Transverse colon (tissue), 4 donors: ENCODE measurements around the gene F11R. TPM values are rescaled to one million over a fixed set of nuclear protein-coding genes. Genes with fewer than 3 reads are reported as not detected.
A peak's percentile ranks its signal among the peaks of the same experiment; 100 is the strongest.

Experiments
- DNase-seq: peaks from one replicate; pipeline ENCODE4 v3.0.0-alpha.2; 2019
- H3K27ac ChIP-seq, 4 donors: fragments of 200-600 bp; sonication (generic); 2 replicates each; pipeline ENCODE4 v1.5.1; 2016 to 2018; ENCODE audit warnings: inconsistent platforms in 4 of 4
- H3K27me3 ChIP-seq: fragments of 200-600 bp; sonication (generic); 2 replicates; pipeline ENCODE4 v1.5.1; 2017; ENCODE audit warnings: inconsistent platforms
- H3K36me3 ChIP-seq, 4 donors: fragments of 200-600 bp; sonication (generic); 2 replicates each; pipeline ENCODE4 v1.5.1; 2017 to 2019; ENCODE audit warnings: inconsistent platforms in 4 of 4
- H3K4me1 ChIP-seq, 4 donors: fragments of 200-600 bp; sonication (generic); 2 replicates each; pipeline ENCODE4 v1.5.1; 2017 to 2020; ENCODE audit warnings: inconsistent platforms in 4 of 4
- H3K4me3 ChIP-seq, 4 donors: fragments of 200-600 bp; sonication (generic); 1 replicate in 1 of 4; 2 replicates in 3 of 4; pipeline versions ENCODE4 v1.5.1 to v1.6.1; 2017 to 2019; ENCODE audit warnings: inconsistent platforms in 4 of 4
- H3K9me3 ChIP-seq, 2 donors: fragments of 200-600 bp; sonication (generic); 2 replicates each; pipeline ENCODE4 v1.5.1; 2017 to 2019; ENCODE audit warnings: inconsistent platforms in 2 of 2
- CTCF ChIP-seq, 5 experiments: fragments of 200-600 bp in 3 of 5; fragments of 450-650 bp in 2 of 5; sonication (generic) in 3 of 5; IDR thresholded peaks; 1 replicate in 2 of 5; 2 replicates in 3 of 5; pipeline ENCODE4 v1.5.1; 2016 to 2017; ENCODE audit warnings: antibody characterized with exemption in 5 of 5, inconsistent platforms in 3 of 5, mild to moderate bottlenecking in 2 of 5, moderate library complexity in 1 of 5
- EP300 ChIP-seq: sonication (generic); formaldehyde crosslinking; IDR thresholded peaks from one replicate; pipeline ENCODE4 v1.6.1; 2017; ENCODE audit warnings: antibody characterized with exemption, low read depth
- POLR2A ChIP-seq: fragments of 450-650 bp; IDR thresholded peaks from one replicate; pipeline ENCODE4 v1.6.1; 2016; ENCODE audit warnings: antibody characterized with exemption, mild to moderate bottlenecking, moderate library complexity
- POLR2AphosphoS5 ChIP-seq, 3 donors: sonication (generic); formaldehyde crosslinking; IDR thresholded peaks; one replicate each; pipeline ENCODE4 v1.6.1; 2016; ENCODE audit warnings: antibody characterized with exemption in 3 of 3
- WGBS, 2 donors: methylation state at CpG; one replicate each; pipeline ENCODE4 v1.1.5; 2018; ENCODE audit warnings: low coverage in 1 of 2; 5-methylcytosine and 5-hydroxymethylcytosine counted together
- in situ Hi-C, 4 donors: fragments of 200-750 bp; cut with MboI; loops; one replicate each; pipeline versions ENCODE4 v1.15.0 to v1.15.1; 2017; ENCODE audit warnings: low sequenced_read_pairs in 3 of 4, low pct_ligation_motif_present in 1 of 4, low pct_unique_long_range_greater_than_20kb in 1 of 4
- intact Hi-C: fragments of 100-400 bp; cut with DNase I; formaldehyde crosslinking; loops from one replicate; pipeline ENCODE4 v1.15.1; 2023; ENCODE audit warnings: low total_unique reads
- total RNA-seq, 4 donors: library from RNA; depleted of rRNA; stranded (reverse); fragments of >200 nt; gene quantifications; one replicate each; pipeline ENCODE4 v1.1.0, GENCODE V29; 2016

Gene F11R
- total RNA-seq, 4 donors from 2014 or later = 91.7 to 126 (median 105) TPM

GRCh38 chr1:161045736-161046604, 25.0 kb upstream of the F11R start, which contains the start of gene USF1:
USF1 (minus strand) TSS chr1:161045977; CDS start chr1:161043275, 2,702 bp downstream.
- Histone ChIP-seq H3K4me3 (peak within 1 kb of the TSS; percentile 72 to 99 (median 90)), H3K4me1 (peaks cover 5 to 19% (median 14%) of the 10 kb centered on the region in 4 donors), H3K27me3 (no peaks in the 10 kb centered on the region), H3K27ac (peak within 1 kb of the TSS; percentile 97 to 100 (median 98)), H3K36me3 (peaks cover 0 to 12% (median 0%) of the 10 kb centered on the region in 4 donors), H3K9me3 (no peaks in the 10 kb centered on the region)
- in situ Hi-C loops = no loop called here
- TF ChIP-seq POLR2A (peak; percentile 77), POLR2AphosphoS5 (IDR thresholded peaks at IDR 0.05) (peak; percentile 80 to 87 (median 81)), EP300 (no peak), CTCF (IDR thresholded peaks at IDR 0.05) (peak in 1 of 5 experiments; percentile 17)
- WGBS, 2 donors = 1 to 4% methylated on average over 5 to 29 of the region's 29 CpGs
- peak; percentile 95 for DNase-seq
- intact Hi-C loops = no loop called here

GRCh38 chr1:161044908-161045735, 24.2 kb upstream of the F11R start:
- H3K27ac ChIP-seq = peak overlapping the region; percentile 97 to 100 (median 98)
- no peaks in the 10 kb centered on the region for H3K27me3 ChIP-seq
- H3K4me1 ChIP-seq = peaks cover 5 to 20% (median 15%) of the 10 kb centered on the region in 4 donors
- TF ChIP-seq POLR2A = peak; percentile 50
- peak; percentile 66 to 84 (median 83) for TF ChIP-seq POLR2AphosphoS5 (IDR thresholded peaks at IDR 0.05)
- TF ChIP-seq CTCF (IDR thresholded peaks at IDR 0.05) = no peak
- no peak for TF ChIP-seq EP300
- in situ Hi-C loops (no loop called here), intact Hi-C loops (no loop called here)
- WGBS, 2 donors = 0 to 1% methylated on average over 12 to 37 of the region's 48 CpGs
- peak overlapping the region; percentile 72 to 99 (median 90) for H3K4me3 ChIP-seq
- H3K36me3 ChIP-seq = peaks cover 0 to 21% (median 2%) of the 10 kb centered on the region in 4 donors
- H3K9me3 ChIP-seq = no peaks in the 10 kb centered on the region
- peak; percentile 82 for DNase-seq

- H3K4me1 ChIP-seq = peaks cover 5 to 26% (median 20%) of the 10 kb centered on the region in 4 donors
- peaks cover 0 to 27% (median 5%) of the 10 kb centered on the region in 4 donors for H3K36me3 ChIP-seq
- H3K4me3 ChIP-seq = peak overlapping the region; percentile 72 to 99 (median 90)
- no peak for DNase-seq
- TF ChIP-seq EP300 (no peak), POLR2A (no peak), POLR2AphosphoS5 (IDR thresholded peaks at IDR 0.05) (no peak), CTCF (IDR thresholded peaks at IDR 0.05) (no peak)
- intact Hi-C loops = no loop called here
- H3K27me3 ChIP-seq = no peaks in the 10 kb centered on the region
- H3K27ac ChIP-seq = peak overlapping the region; percentile 97 to 100 (median 98)
- no peaks in the 10 kb centered on the region for H3K9me3 ChIP-seq
- in situ Hi-C loops = no loop called here
These were observed 23.6 kb upstream of the F11R start for GRCh38 chr1:161044535-161044907.

- Histone ChIP-seq H3K4me1 (peaks cover 5 to 34% (median 29%) of the 10 kb centered on the region in 4 donors), H3K9me3 (no peaks in the 10 kb centered on the region), H3K36me3 (peaks cover 0 to 27% (median 6%) of the 10 kb centered on the region in 4 donors), H3K27me3 (no peaks in the 10 kb centered on the region), H3K27ac (peak overlapping the region; percentile 84 to 92 (median 86)), H3K4me3 (no peak overlapping the region)
- no peak for TF ChIP-seq POLR2A
- no peak for TF ChIP-seq CTCF (IDR thresholded peaks at IDR 0.05)
- no peak for TF ChIP-seq POLR2AphosphoS5 (IDR thresholded peaks at IDR 0.05)
- no peak for TF ChIP-seq EP300
- DNase-seq = no peak
- WGBS, 2 donors = 67% methylated on average over 5 of the region's 5 CpGs; no CpG with 5 or more reads in 1 of the 2 donors
- in situ Hi-C loops (no loop called here), intact Hi-C loops (no loop called here)
These were observed 18.6 kb upstream of the F11R start for GRCh38 chr1:161039546-161039945.
